ENCODE measurements around the gene CCND1. TPM values are rescaled to one million over a fixed set of nuclear protein-coding genes. Genes with fewer than 3 reads are reported as not detected.

The CCND1 gene
- total and polyA plus RNA-seq, 2 of the 8 experiments (the other 6 are each of a cell fraction or from before 2014, with no cell fraction given) = 64.5 to 170 TPM

GRCh38 chr11:69671734-69672465 lies 30.9 kb downstream of the CCND1 start:
- DNase-seq (ENCODE audit: low read depth in 1 of 2, low spot score in 2 of 2) (no peak), FAIRE-seq (no peak)
- Histone ChIP-seq H2BK120ac (replicated peaks; ENCODE audit: low read depth, low read length) (no peak overlapping the region), H3K79me1 (ENCODE audit: low read depth, low read length) (peaks cover 13% of the 10 kb centered on the region), H3K14ac (ENCODE audit: insufficient read length) (no peak overlapping the region), H3K4me1 (replicated peaks in 1 of 4; ENCODE audit: control insufficient read depth in 3 of 4, insufficient read depth in 4 of 4, low read length in 3 of 4) (peaks cover 3 to 5% (median 4%) of the 10 kb centered on the region in 4 experiments), H3K79me2 (ENCODE audit: control insufficient read depth in 1 of 2, insufficient read depth in 2 of 2, low read length in 2 of 2) (peaks cover 5 to 20% of the 10 kb centered on the region in 2 experiments; a peak in 3 of 4 replicates), H4K91ac (replicated peaks; ENCODE audit: insufficient read length, low read length) (no peak overlapping the region), H3K27me3 (replicated peaks in 1 of 4; ENCODE audit: control insufficient read depth in 3 of 4, extremely low read depth in 1 of 4, insufficient read depth in 3 of 4, low read length in 3 of 4) (no peaks in the 10 kb centered on the region), H3K4ac (replicated peaks; ENCODE audit: insufficient read length, low read depth, low read length) (no peak overlapping the region), H2BK12ac (ENCODE audit: low read depth, low read length) (no peak overlapping the region), H4K20me1 (replicated peaks in 1 of 2; ENCODE audit: control insufficient read depth in 1 of 2, insufficient read depth in 2 of 2, low read length in 2 of 2) (peaks cover 7 to 9% of the 10 kb centered on the region in 2 experiments), H3K27ac (ENCODE audit: low read depth, low read length) (no peak overlapping the region), H3K9me3 (ENCODE audit: insufficient read depth in 2 of 2, low read depth in 1 of 2, low read length in 1 of 2) (no peaks in the 10 kb centered on the region), H3K36me3 (ENCODE audit: control insufficient read depth in 2 of 4, insufficient read depth in 4 of 4, low read length in 3 of 4) (peaks cover 3 to 19% (median 7%) of the 10 kb centered on the region in 4 experiments; a peak in 7 of 8 replicates), H3K56ac (replicated peaks; ENCODE audit: insufficient read length, low read depth, low read length) (no peak overlapping the region), H3K23me2 (ENCODE audit: low read depth, low read length) (no peaks in the 10 kb centered on the region; the same call in 1 of the 2 replicates), H3K18ac (ENCODE audit: extremely low read depth, low read length) (no peak overlapping the region), H2BK20ac (ENCODE audit: low read length) (no peak overlapping the region), H4K8ac (ENCODE audit: extremely low read depth, insufficient read depth, low read length) (no peak overlapping the region), H2BK5ac (ENCODE audit: low read depth, low read length) (no peak overlapping the region), H3K4me3 (ENCODE audit: extremely low read depth in 1 of 4, insufficient read depth in 2 of 4, low read depth in 3 of 4, low read length in 4 of 4) (no peak overlapping the region), H3K9ac (replicated peaks in 1 of 4; ENCODE audit: extremely low read depth in 1 of 4, low read depth in 3 of 4, low read length in 3 of 4) (no peak overlapping the region), H3K23ac (ENCODE audit: insufficient read length) (no peak overlapping the region), H2AFZ (ENCODE audit: low read length) (no peak overlapping the region), H3K4me2 (ENCODE audit: insufficient read depth in 1 of 2, low read depth in 2 of 2, low read length in 2 of 2) (no peak overlapping the region), H4K5ac (ENCODE audit: insufficient read length, low read depth, low read length) (no peak overlapping the region), H2BK15ac (ENCODE audit: low read length) (no peak overlapping the region), H2AK5ac (ENCODE audit: low read depth, low read length) (no peak overlapping the region)
- ChIA-PET CTCF (ENCODE audit: partially characterized antibody) (interaction anchor here (0.9 to 5.1 kb wide), 11 partner anchors 12 to 557 kb away, joined by 3 to 81 read pairs (median 4); no protein-coding TSS in a partner anchor), POLR2A (ENCODE audit: partially characterized antibody) (interaction anchor here (0.5 to 4.5 kb wide), 4 partner anchors 14 to 134 kb away, joined by 3 to 18 read pairs (median 9); no protein-coding TSS in a partner anchor)
- 89% methylated on average over 10 of the region's 10 CpGs; no CpG with 5 or more reads in 1 of the 2 experiments for WGBS, 2 experiments (ENCODE audit: extremely low coverage in 1 of 2, insufficient coverage in 1 of 2, insufficient read length in 1 of 2, insufficient replicate concordance in 2 of 2, low coverage in 1 of 2, low lambda C conversion rate in 2 of 2, missing lambda C conversion rate in 1 of 2)
- no peak for TF ChIP-seq SP2 (IDR thresholded peaks at IDR 0.05; ENCODE audit: low read length)
- no peak for TF ChIP-seq POLR2AphosphoS5 (IDR thresholded peaks at IDR 0.05; ENCODE audit: low read depth, low read length)
- no peak for TF ChIP-seq YY1 (IDR thresholded peaks at IDR 0.05; ENCODE audit: low read depth, low read length)
- no peak for TF ChIP-seq EZH2 (IDR thresholded peaks at IDR 0.05; ENCODE audit: low read depth, low read length, severe bottlenecking)
- TF ChIP-seq HDAC6 (IDR thresholded peaks at IDR 0.05; ENCODE audit: low read depth, low read length) = no peak
- TF ChIP-seq CHD2 (IDR thresholded peaks at IDR 0.05; ENCODE audit: low read length) = no peak
- TF ChIP-seq CEBPB (IDR thresholded peaks at IDR 0.05; ENCODE audit: low read depth, low read length) = no peak
- TF ChIP-seq KDM1A (IDR thresholded peaks at IDR 0.05; ENCODE audit: borderline replicate concordance, low read length) = no peak
- TF ChIP-seq E2F6 (IDR thresholded peaks at IDR 0.05) = no peak
- no peak for TF ChIP-seq CTBP2 (IDR thresholded peaks at IDR 0.05; ENCODE audit: borderline replicate concordance, insufficient read depth, insufficient read length, low read length)
- TF ChIP-seq RAD21 (IDR thresholded peaks at IDR 0.05 in 1 of 2, conservative IDR thresholded peaks at IDR 0.05 in 1 of 2; ENCODE audit: low read depth in 2 of 2, low read length in 2 of 2) = no peak
- no peak for TF ChIP-seq CBX8 (IDR thresholded peaks at IDR 0.05; ENCODE audit: borderline replicate concordance, low read depth, low read length)

All from H1 (cell line).